ENCODE data around the gene FANCL.
"Not testable (repeated sequence)": the region's sequence is repeated elsewhere in the genome, so short reads cannot be mapped to it uniquely, and the experiment has no call there.

FANCL gene

DNA sequence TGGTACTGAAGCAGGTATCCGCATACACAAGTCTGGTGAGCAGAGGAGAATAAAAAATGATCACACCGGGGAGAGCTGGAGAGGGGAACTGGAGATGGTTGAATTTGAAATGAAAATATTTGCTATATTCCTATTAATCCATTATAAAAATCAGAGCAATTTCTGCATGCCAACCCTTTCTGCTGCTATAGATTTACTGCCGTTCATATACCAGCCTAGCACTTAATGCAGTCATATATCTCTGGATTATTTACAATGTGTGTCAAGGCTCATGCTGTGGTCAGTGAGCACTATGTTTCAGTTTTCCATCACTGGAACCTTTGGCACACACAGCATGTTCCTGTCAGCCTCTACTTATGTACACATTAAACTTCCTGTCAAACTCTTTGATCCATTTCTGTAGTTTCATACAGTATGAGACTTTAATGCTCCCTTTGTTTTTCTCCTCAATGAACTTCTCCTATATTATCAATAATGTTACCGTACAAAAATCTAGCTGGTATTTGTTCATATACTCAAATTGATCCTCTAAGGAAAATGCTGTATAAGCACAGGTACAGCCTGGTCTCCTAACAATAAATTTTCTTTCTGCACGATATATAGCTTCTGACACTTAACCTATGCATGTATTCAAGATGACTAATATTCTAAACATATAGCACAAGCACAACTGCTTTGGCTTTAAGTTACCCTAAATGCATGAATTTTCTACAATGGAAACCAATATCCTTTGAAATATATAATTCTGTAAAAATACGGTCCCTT is 36.7 kb downstream of the FANCL start:
- no peak for DNase-seq (ENCODE audit: low spot score)

GRCh38 chr2:58203018-58203417 is 38.1 kb downstream of the FANCL start:
- no peak for DNase-seq (ENCODE audit: low spot score)

DNA sequence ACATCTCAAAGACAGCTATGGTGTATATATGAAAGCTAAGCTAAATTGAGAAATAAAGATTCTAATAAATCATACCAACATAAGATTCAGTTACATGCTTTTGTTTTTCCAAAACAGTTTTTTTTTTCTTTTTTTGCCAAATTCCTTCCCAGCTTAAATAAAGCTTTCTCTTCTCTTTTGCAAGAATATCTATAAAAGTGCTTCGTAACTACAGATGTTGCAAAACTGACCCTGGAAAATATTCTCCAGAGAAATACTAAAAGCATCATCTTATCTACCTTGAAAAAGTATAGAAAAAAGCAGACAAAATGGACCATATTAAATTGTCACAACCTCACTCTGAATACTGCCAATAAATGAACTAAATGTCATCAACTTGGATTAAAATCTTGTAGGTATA is 38.7 kb downstream of the FANCL start:
- DNase-seq (ENCODE audit: low spot score), result no peak

DNA sequence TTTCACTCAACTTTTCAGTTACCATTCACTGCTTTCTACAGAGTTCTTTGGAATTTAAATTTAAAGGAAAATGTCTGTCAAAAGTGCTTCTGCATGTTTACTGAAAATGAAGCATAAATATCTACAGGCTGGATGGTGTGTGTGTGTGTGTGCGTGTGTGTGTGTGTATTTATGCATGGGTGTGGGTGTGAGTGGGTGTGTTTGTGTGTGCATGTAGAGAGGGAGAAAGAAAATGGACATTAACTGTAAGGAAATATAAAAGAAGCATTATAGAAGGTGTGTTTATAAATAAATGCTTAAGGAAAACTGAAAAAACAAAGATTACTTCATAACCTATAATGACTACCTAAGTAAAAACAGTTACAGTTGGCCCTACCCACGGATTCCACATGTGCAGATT is 43.2 kb downstream of the FANCL start:
- no peak for DNase-seq (ENCODE audit: low spot score)

DNA sequence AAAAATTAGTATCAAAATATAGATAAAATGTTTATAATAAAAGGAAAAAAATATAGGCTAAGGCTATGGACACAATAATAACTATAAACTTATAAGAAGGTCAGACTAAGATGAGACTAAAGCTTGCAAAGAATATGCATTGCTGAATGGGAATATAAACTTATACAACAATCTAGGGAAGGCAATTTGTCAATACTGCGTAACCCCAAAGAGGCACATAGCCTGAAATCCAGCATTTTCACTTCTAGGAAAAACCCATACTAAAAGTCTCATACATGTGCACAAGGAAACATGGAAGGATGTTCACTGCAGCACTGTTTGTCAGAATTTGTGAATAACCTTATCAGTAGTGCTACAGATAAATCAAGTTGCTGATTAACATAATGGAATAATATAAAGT is 45.5 kb downstream of the FANCL start:
- no peak for DNase-seq (ENCODE audit: low spot score)

DNA sequence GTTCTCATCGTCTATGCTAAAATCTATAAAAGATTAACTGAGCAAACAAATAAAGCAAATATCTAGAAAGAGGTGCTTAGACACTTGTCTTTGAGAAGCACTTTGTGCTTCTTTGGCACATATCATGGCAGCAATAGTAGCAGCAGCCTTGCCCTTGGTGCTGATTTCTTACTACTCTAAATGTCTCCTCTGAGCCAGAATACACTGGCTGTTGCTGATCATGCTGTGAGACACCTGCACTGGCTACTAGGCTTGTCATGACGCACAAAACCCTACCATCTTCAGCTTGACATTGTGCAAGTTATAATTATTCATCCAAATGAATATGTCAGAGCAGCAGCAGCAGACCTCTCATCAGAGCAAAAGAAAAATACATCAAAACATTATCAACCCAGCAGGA is 46.7 kb downstream of the FANCL start:
- no peak for DNase-seq (ENCODE audit: low spot score)

DNA sequence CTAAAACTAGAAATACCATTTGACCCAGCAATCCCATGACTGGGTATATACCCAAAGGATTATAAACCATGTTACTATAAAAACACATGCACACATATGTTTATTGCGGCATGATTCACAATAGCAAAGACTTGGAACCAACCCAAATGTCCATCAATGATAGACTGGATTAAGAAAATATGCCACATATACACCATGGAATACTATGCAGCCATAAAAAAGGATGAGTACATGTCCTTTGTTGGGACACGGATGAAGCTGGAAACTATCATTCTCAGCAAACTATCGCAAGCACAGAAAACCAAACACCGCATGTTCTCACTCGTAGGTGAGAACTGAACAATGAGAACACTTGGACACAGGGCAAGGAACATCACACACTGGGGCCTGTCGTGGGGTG is 54.1 kb downstream of the FANCL start:
- not testable (repeated sequence) for DNase-seq (ENCODE audit: low spot score)

DNA sequence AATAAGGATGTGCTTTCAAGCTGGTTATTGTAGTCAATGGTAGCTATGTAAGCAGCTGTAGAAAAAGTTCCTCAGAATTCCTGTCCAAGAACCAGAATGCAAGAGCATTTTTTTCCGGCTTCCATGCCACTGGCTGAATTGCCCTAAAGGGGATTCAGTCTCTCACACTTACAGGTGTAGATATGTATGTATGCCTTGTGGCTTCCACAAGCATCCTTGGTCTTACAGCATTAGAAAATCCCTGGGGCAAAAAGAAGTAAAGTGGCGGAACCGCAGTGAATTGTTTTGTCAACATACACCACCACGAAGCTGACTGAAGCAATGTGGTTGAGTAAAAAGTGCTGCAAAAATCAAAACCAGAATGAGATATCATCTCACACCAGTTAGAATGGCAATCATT is 54.6 kb downstream of the FANCL start:
- DNase-seq (ENCODE audit: low spot score), result no peak

DNA sequence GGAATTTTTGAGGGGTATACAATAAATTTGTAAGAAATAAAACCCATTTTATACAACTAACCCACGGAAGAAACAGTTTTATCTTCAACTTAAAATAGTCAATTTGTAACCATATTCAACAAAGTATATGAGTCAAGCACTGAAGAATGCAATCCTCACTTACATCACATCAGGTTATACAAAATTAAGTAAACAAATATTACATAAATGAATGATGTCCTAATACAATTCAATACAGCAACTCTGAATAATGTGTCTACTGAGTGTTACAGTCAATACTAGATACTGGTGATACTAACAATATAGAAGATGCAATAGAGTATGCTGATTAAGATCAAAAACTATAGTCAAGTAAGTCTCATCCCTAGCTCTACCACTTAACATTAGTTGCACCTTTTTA is 58.6 kb downstream of the FANCL start:
- no peak for DNase-seq (ENCODE audit: low spot score)

GRCh38 chr2:58180635-58181034 is 60.5 kb downstream of the FANCL start:
- DNase-seq (ENCODE audit: low spot score), result no peak

GRCh38 chr2:58180175-58180574 is 61.0 kb downstream of the FANCL start:
- not testable (repeated sequence) for DNase-seq (ENCODE audit: low spot score)

GRCh38 chr2:58177187-58177586 is 63.9 kb downstream of the FANCL start:
- DNase-seq (ENCODE audit: low spot score), result not testable (repeated sequence)

DNA sequence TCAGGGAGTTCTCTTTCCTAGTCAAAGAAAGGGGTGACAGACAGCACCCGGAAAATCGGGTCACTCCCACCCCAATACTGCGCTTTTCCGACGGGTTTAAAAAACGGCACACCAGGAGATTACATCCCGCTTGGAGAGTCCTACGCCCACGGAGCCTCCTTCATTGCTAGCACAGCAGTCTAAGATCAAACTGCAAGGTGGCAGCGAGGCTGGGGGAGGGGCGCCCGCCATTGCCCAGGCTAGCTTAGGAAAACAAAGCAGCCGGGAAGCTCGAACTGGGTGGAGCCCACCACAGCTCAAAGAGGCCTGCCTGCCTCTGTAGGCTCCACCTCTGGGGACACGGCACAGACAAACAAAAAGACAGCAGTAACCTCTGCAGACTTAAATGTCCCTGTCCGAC is 69.3 kb downstream of the FANCL start:
- DNase-seq (ENCODE audit: low spot score), result not testable (repeated sequence)

DNA sequence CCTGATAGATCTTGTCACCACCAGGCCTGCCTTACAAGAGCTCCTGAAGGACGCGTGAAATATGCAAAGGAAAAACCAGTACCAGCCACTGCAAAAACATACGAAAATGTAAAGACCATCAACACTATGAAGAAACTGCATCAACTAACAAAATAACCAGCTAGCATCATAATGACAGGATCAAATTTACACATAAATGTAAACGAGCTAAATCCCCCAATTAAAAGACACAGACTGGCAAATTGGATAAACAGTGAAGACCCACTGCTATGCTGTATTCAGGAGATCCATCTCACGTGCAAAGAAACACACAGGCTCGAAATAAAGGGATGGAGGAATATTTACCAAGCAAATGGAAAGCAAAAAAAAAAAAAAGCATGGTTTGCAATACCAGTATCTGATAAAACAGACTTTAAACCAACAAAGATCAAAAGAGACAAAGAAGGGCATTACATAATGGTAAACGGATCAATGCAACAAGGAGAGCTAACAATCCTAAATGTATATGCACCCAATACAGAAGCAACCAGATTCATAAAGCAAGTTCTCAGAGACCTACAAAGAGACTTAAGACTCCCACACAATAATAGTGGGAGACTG is 70.7 kb downstream of the FANCL start:
- not testable (repeated sequence) for DNase-seq (ENCODE audit: low spot score)

DNA sequence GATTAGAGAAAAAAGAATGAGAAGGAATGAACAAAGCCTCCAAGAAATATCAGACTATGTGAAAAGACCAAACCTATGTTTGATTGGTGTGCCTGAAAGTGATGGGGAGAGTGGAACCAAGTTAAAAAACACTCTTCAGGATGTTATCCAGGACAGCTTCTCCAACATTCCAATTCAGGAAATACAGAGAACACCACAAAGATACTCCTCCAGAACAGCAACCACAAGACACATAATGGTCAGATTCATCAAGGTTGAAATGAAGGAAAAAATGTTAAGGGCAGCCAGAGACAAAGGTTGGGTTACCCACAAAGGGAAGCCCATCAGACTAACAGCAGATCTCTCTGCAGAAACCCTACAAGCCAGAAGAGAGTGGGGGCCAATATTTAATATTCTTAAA is 71.3 kb downstream of the FANCL start:
- DNase-seq (ENCODE audit: low spot score), result not testable (repeated sequence)

GRCh38 chr2:58168130-58168529 is 73.0 kb downstream of the FANCL start:
- not testable (repeated sequence) for DNase-seq (ENCODE audit: low spot score)

DNA sequence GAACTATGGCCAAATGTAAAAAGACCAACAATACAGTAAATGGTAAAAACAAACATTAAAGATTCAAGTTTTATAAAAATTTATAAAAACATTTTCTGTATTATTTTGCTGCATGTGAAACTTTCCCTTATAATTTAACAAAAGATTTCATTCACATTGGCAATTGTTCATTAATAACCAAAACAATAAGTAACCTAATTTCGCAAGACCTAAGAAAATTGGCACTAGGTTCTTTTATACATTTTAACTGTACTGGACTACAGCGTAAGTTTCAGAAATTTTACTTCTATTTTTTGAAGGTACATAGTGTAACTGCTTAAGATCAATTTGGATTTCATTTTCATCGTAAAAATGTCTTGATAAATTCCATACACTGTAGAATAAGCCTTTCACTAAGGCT is 77.2 kb downstream of the FANCL start:
- DNase-seq (ENCODE audit: low spot score), result no peak

DNA sequence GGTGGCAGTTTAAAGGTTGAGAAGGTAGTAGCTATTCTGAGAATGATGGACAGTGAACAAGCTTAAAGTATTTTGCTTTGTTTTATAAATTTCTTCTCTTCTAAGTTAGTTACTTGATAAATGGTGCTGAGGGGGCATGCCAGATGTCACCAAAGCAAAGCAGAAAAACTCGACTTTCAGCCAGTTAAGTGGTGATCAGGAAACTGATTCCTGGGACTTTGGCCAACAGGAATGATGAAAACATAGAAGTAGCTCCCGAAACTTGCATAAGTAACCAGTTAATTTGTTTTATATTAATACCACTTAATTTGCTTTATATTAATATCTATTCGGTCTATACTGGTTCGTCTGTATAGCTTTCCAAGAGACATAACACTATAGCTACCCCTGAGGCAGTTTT is 82.6 kb downstream of the FANCL start:
- no peak for DNase-seq (ENCODE audit: low spot score)

GRCh38 chr2:58157754-58158153 is 83.4 kb downstream of the FANCL start:
- no peak for DNase-seq (ENCODE audit: low spot score)

GRCh38 chr2:58156780-58157179 is 84.3 kb downstream of the FANCL start:
- DNase-seq (ENCODE audit: low spot score), result peak; percentile 54

GRCh38 chr2:58155160-58155778 is 85.9 kb downstream of the FANCL start:
- DNase-seq (ENCODE audit: low spot score), result no peak

DNA sequence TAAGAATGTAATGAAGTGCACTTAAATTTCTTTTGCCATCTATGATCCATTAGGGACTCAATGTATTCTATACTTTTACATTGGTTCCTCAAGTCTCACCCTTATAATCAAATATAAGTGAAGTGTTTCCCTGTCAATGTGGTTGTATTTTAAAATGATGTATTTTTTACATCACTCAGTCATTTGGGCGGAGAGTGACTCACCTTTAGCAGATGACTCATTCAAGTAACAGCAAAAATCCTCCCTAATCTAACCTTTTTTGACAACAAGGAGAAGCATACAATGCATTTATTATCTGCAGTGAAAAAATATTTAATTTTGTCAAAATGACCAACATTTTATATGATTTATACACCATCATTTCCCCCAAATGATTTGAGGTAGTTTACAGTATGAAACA is 94.4 kb downstream of the FANCL start:
- no peak for DNase-seq (ENCODE audit: low spot score)

DNA sequence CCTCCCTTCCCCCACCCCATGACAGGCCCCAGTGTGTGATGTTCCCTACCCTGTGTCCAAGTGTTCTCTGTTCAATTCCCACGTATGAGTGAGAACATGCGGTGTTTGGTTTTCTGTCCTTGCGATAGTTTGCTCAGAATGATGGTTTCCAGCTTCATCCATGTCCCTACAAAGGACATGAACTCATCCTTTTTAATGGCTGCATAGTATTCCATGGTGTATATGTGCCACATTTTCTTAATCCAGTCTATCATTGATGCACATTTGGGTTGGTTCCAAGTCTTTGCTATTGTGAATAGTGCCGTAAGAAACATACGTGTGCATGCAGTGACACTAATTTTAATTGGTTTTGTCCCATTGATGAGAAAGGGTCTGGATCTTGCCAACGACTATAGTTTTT is 95.4 kb downstream of the FANCL start:
- not testable (repeated sequence) for DNase-seq (ENCODE audit: low spot score)
